NCI-H146 treated with DMSO at 0.1 percent for 48 hours (cell line): ENCODE measurements around the gene ZNF28.
"Not testable (repeated sequence)": the region's sequence is repeated elsewhere in the genome, so short reads cannot be mapped to it uniquely, and the experiment has no call there.

Experiments used
- DNase-seq: peaks from one replicate; lab custom pipeline; 2025; ENCODE audit not compliant: unreplicated experiment; lab: John Stamatoyannopoulos, UW

ZNF28 gene

GRCh38 chr19:52782864-52783263 is 38.6 kb downstream of the ZNF28 start:
- not testable (repeated sequence) for DNase-seq

- no peak for DNase-seq
These were observed 42.6 kb downstream of the ZNF28 start for GRCh38 chr19:52778811-52779210.

GRCh38 chr19:52756447-52756846 is 65.0 kb downstream of the ZNF28 start:
- not testable (repeated sequence) for DNase-seq

- no peak for DNase-seq
These were observed 71.7 kb downstream of the ZNF28 start for GRCh38 chr19:52749780-52750179.

GRCh38 chr19:52748336-52748950 is 73.0 kb downstream of the ZNF28 start:
- DNase-seq = peak; percentile 58
